GM23338 (cell line): Measurements from ENCODE around the gene CDC42EP2. TPM values are rescaled to one million over a fixed set of nuclear protein-coding genes. Genes with fewer than 3 reads are reported as not detected.

Source experiments
- ATAC-seq: fragments of 200-7000 bp; cut with Tn5 transposase; 3 replicates; pipeline ENCODE4 v1.9.1; 2020
- DNase-seq: peaks from one replicate; pipeline ENCODE4 v3.0.0-alpha.2; 2015; ENCODE audit warnings: low spot score
- H2AFZ ChIP-seq: fragments of 200-600 bp; sonication (generic); 2 replicates; pipeline ENCODE4 v1.8.0; 2016; ENCODE audit warnings: antibody characterized with exemption, mild to moderate bottlenecking, moderate library complexity
- H3F3A ChIP-seq: fragments of 200-600 bp; sonication (generic); replicated peaks from 2 replicates; pipeline ENCODE4 v1.8.0; 2017; ENCODE audit warnings: antibody characterized with exemption, mixed run types, low read depth
- H3K27ac ChIP-seq: fragments of 200-600 bp; sonication (generic); 2 replicates; pipeline ENCODE4 v1.6.1; 2016; ENCODE audit warnings: low read depth
- H3K27me3 ChIP-seq: fragments of 200-600 bp; sonication (generic); 2 replicates; pipeline ENCODE4 v1.8.0; 2016; ENCODE audit warnings: mild to moderate bottlenecking, mixed run types, moderate library complexity; ENCODE audit not compliant: insufficient read depth
- H3K36me3 ChIP-seq: fragments of 200-600 bp; sonication (generic); 2 replicates; pipeline ENCODE4 v1.8.0; 2016; ENCODE audit warnings: mild to moderate bottlenecking; ENCODE audit not compliant: insufficient read depth
- H3K4me1 ChIP-seq: fragments of 200-600 bp; sonication (generic); 2 replicates; pipeline ENCODE4 v1.8.0; 2016; ENCODE audit warnings: mild to moderate bottlenecking, moderate library complexity; ENCODE audit not compliant: insufficient read depth
- H3K4me2 ChIP-seq: fragments of 200-600 bp; sonication (generic); 2 replicates; pipeline ENCODE4 v1.7.1; 2017; ENCODE audit warnings: mixed run types
- H3K4me3 ChIP-seq: fragments of 200-600 bp; sonication (generic); 2 replicates; pipeline ENCODE4 v1.6.1; 2016; ENCODE audit warnings: mixed run types
- H3K79me2 ChIP-seq: fragments of 200-600 bp; sonication (generic); replicated peaks from 2 replicates; pipeline ENCODE4 v1.8.0; 2017; ENCODE audit warnings: mild to moderate bottlenecking; ENCODE audit not compliant: insufficient read depth
- H3K9me2 ChIP-seq: fragments of 200-600 bp; sonication (generic); 2 replicates; pipeline ENCODE4 v1.8.0; 2017; ENCODE audit not compliant: insufficient read depth
- H4K20me1 ChIP-seq: fragments of 200-600 bp; sonication (generic); replicated peaks from 2 replicates; pipeline ENCODE4 v1.8.0; 2017; ENCODE audit warnings: mild to moderate bottlenecking; ENCODE audit not compliant: insufficient read depth
- H3K27ac Mint-ChIP-seq: 2 replicates; pipeline ENCODE4 v1.8.0; 2020; ENCODE audit warnings: inconsistent platforms, mild to moderate bottlenecking, moderate library complexity, mixed read lengths
- H3K27me3 Mint-ChIP-seq: 3 replicates; pipeline ENCODE4 v1.8.0; 2022; ENCODE audit warnings: low read depth, mild to moderate bottlenecking, moderate library complexity, mixed read lengths, inconsistent platforms; ENCODE audit not compliant: insufficient read depth, poor library complexity
- H3K36me3 Mint-ChIP-seq: 3 replicates; pipeline ENCODE4 v1.8.0; 2021; ENCODE audit warnings: low read depth, mild to moderate bottlenecking, inconsistent platforms, moderate library complexity, mixed read lengths
- H3K4me1 Mint-ChIP-seq: 3 replicates; pipeline ENCODE4 v1.8.0; 2020; ENCODE audit warnings: mild to moderate bottlenecking, inconsistent platforms, mixed read lengths
- H3K4me3 Mint-ChIP-seq: 3 replicates; pipeline ENCODE4 v1.8.0; 2021; ENCODE audit warnings: moderate library complexity, mild to moderate bottlenecking, inconsistent platforms, mixed read lengths
- H3K9me3 Mint-ChIP-seq: 3 replicates; pipeline ENCODE4 v1.8.0; 2020; ENCODE audit warnings: moderate library complexity, mild to moderate bottlenecking, inconsistent platforms, mixed read lengths
- ZNF114 ChIP-seq: fragments of 250-450 bp; sonication (Bioruptor Pico); IDR thresholded peaks from 2 replicates; pipeline ENCODE4 v1.5.0; 2020; ENCODE audit warnings: mild to moderate bottlenecking, moderate library complexity
- polyA plus RNA-seq: library from polyadenylated mRNA; unstranded; fragments of >200 nt; fragmentation: Nextera tagmentation; extraction: Ambion mirVana; gene quantifications from 2 replicates; pipeline ENCODE4 v1.2.1, GENCODE V29; 2016
- total RNA-seq: library from RNA; depleted of rRNA; stranded (reverse); fragments of >200 nt; shearing (Covaris generic); gene quantifications from 2 replicates; pipeline ENCODE4 v1.2.3, GENCODE V29; 2014
- TF ChIP-seq, protein P1 (sequence below): IDR thresholded peaks from 2 replicates; pipeline ENCODE4 v1.6.1; 2016; ENCODE audit warnings: antibody characterized with exemption
- TF ChIP-seq, protein P2 (sequence below), 2 experiments: fragments of 200-600 bp in 1 of 2; sonication (generic) in 1 of 2; conservative IDR thresholded peaks; 2 replicates each; pipeline versions ENCODE4 v1.5.1 to v1.6.1; 2016 to 2017; ENCODE audit warnings: antibody characterized with exemption in 2 of 2, low read depth in 2 of 2, mild to moderate bottlenecking in 2 of 2, moderate library complexity in 1 of 2
- TF ChIP-seq, protein P3 (sequence below): IDR thresholded peaks from one replicate; pipeline ENCODE4 v1.6.1; 2018; ENCODE audit warnings: antibody characterized with exemption; ENCODE audit not compliant: unreplicated experiment

CDC42EP2 gene
- total and polyA plus RNA-seq, 2 experiments from 2014 or later, result 18.2 to 19.0 TPM

DNA sequence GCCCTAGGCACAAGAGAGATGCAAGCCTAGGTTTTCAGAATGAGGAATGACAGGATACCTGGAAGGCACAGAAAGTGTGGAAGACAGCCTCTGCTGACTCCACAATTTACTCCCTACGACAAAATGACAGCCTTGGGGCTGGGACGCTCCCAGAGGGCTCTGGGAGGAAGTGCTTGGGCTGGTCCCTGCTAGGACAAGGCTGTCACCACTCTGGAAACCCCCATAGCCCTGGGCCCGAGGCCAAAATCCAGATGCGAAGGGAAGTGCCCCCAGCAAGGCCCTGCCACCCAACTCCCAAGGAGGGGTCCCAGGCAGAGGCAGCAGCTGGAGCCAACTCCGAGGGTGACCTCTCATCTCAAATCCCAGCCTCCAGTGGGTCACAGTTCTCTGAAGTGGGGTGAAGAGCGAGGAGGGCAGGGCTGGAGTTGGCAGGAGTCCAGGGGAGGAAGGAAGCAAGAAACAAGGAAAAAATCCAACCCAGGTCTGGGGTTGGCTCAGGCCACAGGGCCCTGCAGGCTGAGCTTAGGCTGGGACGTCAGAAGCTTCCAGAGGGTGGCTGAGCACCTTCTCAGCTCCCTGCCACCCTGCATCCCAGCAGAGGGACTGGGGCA is 6.3 kb upstream of the CDC42EP2 start:
- peaks cover 5% of the 10 kb centered on the region for H3K4me1 Mint-ChIP-seq
- DNase-seq (no peak), ATAC-seq (no peak)
- H3K27ac Mint-ChIP-seq, result no peak overlapping the region
- H3K27ac ChIP-seq, result no peak overlapping the region
- H3K4me3 ChIP-seq, result no peak overlapping the region
- H3F3A ChIP-seq, result 0 out of 2 replicates have a peak, but pooled peaks cover 7% of the 10 kb centered on the region
- peaks cover 10% of the 10 kb centered on the region; the same call in 1 of the 2 replicates for H3K4me1 ChIP-seq
- no peak overlapping the region for H3K4me3 Mint-ChIP-seq
- no peak overlapping the region for H3K4me2 ChIP-seq
- H3K27me3 ChIP-seq, result peaks cover 6% of the 10 kb centered on the region; the same call in 1 of the 2 replicates
- no peaks in the 10 kb centered on the region for H3K9me2 ChIP-seq
- H3K36me3 Mint-ChIP-seq, result peaks cover 8% of the 10 kb centered on the region
- no peak overlapping the region for H2AFZ ChIP-seq
- no peak for TF ChIP-seq ZNF114 (CRISPR knock-in tag)
- peaks cover 32% of the 10 kb centered on the region for H3K27me3 Mint-ChIP-seq
- H4K20me1 ChIP-seq, result no peaks in the 10 kb centered on the region; the same call in 1 of the 2 replicates
- H3K36me3 ChIP-seq, result no peaks in the 10 kb centered on the region
- no peaks in the 10 kb centered on the region; the same call in 2 of the 3 replicates for H3K9me3 Mint-ChIP-seq
- H3K79me2 ChIP-seq, result no peaks in the 10 kb centered on the region

DNA sequence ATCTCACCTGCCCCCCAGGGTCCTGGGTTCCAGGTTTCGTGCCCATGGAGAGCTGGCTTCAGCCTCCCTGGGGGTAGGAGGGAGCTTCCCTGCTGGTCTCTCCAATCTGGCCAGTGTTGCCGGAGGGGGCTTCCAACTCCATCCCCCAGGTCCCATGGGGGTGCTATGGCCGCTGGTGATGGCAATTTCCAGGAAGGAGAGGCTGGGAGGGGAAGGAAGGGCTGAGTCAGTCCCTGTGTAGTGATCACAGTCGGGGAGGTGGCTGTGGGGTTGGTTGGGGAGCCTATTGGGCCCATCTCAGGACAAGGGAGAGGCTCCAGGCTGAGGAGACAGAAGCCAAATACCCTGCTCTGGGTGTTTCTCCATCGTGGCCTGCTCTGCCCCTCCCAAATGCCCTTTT is 5.7 kb upstream of the CDC42EP2 start:
- Mint-ChIP-seq H3K9me3 (no peaks in the 10 kb centered on the region; the same call in 2 of the 3 replicates), H3K27me3 (peaks cover 37% of the 10 kb centered on the region), H3K4me1 (peaks cover 11% of the 10 kb centered on the region)

More for the DNA sequence above, 5.7 kb upstream of the CDC42EP2 start:
- ATAC-seq (no peak), DNase-seq (no peak)
- H3K4me3 ChIP-seq, result no peak overlapping the region
- no peaks in the 10 kb centered on the region for H3K36me3 ChIP-seq
- TF ChIP-seq, protein P1, sequence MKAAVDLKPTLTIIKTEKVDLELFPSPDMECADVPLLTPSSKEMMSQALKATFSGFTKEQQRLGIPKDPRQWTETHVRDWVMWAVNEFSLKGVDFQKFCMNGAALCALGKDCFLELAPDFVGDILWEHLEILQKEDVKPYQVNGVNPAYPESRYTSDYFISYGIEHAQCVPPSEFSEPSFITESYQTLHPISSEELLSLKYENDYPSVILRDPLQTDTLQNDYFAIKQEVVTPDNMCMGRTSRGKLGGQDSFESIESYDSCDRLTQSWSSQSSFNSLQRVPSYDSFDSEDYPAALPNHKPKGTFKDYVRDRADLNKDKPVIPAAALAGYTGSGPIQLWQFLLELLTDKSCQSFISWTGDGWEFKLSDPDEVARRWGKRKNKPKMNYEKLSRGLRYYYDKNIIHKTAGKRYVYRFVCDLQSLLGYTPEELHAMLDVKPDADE, result no peak
- TF ChIP-seq, protein P2, sequence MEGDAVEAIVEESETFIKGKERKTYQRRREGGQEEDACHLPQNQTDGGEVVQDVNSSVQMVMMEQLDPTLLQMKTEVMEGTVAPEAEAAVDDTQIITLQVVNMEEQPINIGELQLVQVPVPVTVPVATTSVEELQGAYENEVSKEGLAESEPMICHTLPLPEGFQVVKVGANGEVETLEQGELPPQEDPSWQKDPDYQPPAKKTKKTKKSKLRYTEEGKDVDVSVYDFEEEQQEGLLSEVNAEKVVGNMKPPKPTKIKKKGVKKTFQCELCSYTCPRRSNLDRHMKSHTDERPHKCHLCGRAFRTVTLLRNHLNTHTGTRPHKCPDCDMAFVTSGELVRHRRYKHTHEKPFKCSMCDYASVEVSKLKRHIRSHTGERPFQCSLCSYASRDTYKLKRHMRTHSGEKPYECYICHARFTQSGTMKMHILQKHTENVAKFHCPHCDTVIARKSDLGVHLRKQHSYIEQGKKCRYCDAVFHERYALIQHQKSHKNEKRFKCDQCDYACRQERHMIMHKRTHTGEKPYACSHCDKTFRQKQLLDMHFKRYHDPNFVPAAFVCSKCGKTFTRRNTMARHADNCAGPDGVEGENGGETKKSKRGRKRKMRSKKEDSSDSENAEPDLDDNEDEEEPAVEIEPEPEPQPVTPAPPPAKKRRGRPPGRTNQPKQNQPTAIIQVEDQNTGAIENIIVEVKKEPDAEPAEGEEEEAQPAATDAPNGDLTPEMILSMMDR (conservative IDR thresholded peaks at IDR 0.05; ENCODE audit: low read depth in 2 of 2), result no peak
- TF ChIP-seq, protein P3, sequence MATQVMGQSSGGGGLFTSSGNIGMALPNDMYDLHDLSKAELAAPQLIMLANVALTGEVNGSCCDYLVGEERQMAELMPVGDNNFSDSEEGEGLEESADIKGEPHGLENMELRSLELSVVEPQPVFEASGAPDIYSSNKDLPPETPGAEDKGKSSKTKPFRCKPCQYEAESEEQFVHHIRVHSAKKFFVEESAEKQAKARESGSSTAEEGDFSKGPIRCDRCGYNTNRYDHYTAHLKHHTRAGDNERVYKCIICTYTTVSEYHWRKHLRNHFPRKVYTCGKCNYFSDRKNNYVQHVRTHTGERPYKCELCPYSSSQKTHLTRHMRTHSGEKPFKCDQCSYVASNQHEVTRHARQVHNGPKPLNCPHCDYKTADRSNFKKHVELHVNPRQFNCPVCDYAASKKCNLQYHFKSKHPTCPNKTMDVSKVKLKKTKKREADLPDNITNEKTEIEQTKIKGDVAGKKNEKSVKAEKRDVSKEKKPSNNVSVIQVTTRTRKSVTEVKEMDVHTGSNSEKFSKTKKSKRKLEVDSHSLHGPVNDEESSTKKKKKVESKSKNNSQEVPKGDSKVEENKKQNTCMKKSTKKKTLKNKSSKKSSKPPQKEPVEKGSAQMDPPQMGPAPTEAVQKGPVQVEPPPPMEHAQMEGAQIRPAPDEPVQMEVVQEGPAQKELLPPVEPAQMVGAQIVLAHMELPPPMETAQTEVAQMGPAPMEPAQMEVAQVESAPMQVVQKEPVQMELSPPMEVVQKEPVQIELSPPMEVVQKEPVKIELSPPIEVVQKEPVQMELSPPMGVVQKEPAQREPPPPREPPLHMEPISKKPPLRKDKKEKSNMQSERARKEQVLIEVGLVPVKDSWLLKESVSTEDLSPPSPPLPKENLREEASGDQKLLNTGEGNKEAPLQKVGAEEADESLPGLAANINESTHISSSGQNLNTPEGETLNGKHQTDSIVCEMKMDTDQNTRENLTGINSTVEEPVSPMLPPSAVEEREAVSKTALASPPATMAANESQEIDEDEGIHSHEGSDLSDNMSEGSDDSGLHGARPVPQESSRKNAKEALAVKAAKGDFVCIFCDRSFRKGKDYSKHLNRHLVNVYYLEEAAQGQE, result no peak
- Mint-ChIP-seq H3K4me3 (no peak overlapping the region), H3K36me3 (peaks cover 4% of the 10 kb centered on the region; the same call in 2 of the 3 replicates), H3K27ac (no peak overlapping the region)
- peaks cover 12% of the 10 kb centered on the region for H3K27me3 ChIP-seq
- H3K4me2 ChIP-seq, result no peak overlapping the region
- no peaks in the 10 kb centered on the region; the same call in 1 of the 2 replicates for H4K20me1 ChIP-seq
- H3K27ac ChIP-seq, result no peak overlapping the region
- H3F3A ChIP-seq, result 0 out of 2 replicates have a peak, but pooled peaks cover 9% of the 10 kb centered on the region
- H3K79me2 ChIP-seq, result no peaks in the 10 kb centered on the region
- peaks cover 17% of the 10 kb centered on the region for H3K4me1 ChIP-seq
- H2AFZ ChIP-seq, result no peak overlapping the region
- H3K9me2 ChIP-seq, result no peaks in the 10 kb centered on the region
